NCI-H2227 (cell line): Measurements from ENCODE around the gene ISLR.

Source experiments
- DNase-seq: peaks from one replicate; lab custom pipeline; 2025; ENCODE audit not compliant: unreplicated experiment; lab: John Stamatoyannopoulos, UW

ISLR gene, protein sequence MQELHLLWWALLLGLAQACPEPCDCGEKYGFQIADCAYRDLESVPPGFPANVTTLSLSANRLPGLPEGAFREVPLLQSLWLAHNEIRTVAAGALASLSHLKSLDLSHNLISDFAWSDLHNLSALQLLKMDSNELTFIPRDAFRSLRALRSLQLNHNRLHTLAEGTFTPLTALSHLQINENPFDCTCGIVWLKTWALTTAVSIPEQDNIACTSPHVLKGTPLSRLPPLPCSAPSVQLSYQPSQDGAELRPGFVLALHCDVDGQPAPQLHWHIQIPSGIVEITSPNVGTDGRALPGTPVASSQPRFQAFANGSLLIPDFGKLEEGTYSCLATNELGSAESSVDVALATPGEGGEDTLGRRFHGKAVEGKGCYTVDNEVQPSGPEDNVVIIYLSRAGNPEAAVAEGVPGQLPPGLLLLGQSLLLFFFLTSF

DNA sequence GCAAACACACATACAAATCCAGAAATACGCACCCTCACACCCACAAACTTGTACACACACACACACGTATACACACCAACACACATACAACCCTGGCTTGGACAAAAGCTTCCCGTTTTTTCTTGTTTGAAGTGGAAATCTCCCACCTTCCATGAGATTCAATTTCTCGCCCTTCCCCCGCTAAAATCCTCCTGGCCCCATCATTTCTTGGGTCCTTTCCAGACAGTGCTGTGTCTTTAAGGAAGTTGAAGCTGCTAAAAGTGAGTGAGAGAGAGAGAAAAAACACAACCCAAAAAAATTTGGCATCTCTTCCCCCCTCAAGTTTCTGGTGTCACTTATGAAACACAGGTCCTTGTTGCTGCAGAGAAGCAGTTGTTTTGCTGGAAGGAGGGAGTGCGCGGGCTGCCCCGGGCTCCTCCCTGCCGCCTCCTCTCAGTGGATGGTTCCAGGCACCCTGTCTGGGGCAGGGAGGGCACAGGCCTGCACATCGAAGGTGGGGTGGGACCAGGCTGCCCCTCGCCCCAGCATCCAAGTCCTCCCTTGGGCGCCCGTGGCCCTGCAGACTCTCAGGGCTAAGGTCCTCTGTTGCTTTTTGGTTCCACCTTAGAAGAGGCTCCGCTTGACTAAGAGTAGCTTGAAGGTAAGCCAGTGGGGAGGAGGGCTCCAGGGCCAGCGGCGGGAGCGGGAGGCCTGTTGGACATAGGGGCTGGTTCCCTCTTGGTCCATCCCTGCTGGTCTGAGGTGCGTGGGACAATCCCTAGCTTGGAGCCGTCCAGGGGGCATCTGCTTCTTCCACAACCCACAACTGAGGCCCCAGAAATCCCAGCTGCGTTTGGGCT lies at the start of gene ISLR:
Gene ISLR (plus strand): TSS at position 331 of the 839 bp plus-strand sequence. CDS start 1,149 bp downstream, outside the sequence.
- no peak for DNase-seq

DNA sequence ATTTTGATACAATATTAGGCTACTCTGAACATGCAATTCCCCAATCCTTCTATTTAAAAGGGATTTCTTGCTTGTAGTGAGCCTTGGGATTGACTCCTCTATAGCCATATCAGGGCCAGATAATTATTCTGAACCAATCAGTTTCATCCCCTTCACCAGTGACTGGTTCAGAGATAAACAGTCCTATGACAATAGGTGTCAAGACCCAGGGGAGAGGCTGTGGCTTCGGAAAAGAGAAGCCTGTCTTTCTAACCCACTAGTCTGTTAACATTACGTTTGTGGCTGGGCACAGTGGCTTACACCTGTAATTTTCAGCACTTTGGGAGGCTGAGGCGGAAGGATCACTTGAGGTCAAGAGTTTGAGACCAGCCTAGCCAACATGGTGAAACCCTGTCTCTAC lies 49.3 kb upstream of the ISLR start:
- no peak for DNase-seq

DNA sequence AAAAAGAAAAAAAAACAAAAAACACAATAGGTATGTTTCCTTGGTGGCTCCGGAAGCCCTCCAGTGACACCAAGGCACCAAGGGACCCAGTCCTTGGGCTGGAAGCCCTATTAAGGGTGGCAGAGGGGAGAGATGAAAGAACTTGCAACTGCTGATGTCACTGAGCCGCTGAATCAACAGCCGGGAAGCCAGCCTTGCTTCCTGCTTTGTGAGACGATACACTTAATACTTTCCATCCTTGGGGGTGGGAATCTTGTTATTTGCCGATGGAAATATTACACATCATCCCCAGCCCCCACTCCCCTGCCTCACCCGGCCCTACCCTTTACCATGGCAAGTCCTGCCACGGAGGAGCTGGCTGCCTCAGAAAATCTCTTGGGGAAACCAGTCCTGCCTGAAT lies 48.8 kb upstream of the ISLR start:
- no peak for DNase-seq

DNA sequence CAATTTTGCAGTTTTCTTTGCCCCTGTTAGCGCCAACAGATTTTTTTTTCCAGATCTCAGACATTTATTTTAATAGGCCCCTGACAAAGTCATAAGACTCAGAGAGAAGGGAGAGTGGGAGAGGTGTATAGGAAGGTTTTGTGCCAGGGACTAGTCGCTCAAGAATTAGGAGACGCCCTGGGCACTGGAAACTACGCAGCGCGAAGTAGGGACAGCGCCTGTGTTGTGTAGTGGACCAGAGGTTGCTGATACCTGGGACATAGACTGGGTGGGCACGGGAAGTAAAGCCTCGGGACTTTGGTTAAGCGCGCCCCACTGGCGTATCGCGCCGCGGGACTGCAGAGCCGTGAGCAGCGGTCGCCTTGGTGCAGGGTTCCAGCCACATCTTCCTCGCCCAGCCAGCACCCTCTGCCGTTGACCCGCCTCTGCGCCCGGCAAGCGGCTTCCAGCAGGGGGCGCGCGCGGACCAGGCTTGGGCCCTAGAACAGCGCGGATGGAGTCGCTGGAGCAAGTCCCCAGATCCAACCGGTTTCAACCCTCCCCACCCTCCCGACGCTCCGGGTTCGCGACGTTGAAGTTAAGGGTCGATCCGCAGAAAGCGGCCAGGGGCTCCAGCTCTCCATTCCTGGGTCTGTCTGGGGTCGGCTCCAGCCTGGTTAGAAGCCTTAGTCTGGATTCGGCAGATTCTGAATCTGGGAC lies 46.1 kb upstream of the ISLR start:
- peak; percentile 93 for DNase-seq

DNA sequence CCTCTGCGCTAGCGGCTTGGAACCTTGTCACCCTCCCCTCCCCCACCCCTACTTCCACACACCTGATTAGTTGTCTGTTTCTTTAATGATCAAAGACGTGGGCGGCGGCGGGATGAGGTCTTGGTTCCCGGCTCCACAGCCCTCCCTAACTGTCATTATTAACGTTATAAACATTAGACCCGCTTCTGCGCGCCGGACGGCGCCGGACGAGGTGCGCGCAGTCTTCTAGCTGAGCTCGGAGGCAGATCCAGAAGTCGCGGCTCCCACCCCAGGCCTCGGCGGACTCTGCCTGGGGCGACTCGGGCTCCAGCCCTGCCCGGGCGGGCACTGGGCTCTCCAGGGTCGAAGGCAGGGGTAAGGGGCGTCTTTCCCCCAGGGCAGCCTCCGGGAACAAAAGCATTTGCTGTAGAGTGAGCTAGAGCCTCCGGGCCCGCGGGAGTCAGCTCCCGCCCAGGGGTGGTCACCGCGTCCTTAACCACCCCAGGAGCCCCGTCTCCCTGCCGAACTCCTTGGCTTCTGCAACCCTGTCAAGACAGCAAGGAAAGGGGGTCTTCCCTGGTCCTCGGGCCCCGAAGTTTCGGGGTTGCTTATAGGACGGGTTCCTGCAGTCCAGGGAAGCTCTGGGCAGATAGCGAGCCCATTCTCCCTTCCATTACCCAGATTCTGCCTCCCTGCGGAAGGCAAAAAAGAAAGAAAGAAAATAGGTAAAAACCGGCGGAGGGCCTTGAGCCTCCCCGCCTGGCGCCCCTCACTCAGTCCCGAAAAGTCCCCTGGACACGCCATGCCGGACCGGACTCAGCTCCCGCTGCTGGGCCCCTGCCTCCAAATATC lies 45.3 kb upstream of the ISLR start:
- peak; percentile 67 for DNase-seq

DNA sequence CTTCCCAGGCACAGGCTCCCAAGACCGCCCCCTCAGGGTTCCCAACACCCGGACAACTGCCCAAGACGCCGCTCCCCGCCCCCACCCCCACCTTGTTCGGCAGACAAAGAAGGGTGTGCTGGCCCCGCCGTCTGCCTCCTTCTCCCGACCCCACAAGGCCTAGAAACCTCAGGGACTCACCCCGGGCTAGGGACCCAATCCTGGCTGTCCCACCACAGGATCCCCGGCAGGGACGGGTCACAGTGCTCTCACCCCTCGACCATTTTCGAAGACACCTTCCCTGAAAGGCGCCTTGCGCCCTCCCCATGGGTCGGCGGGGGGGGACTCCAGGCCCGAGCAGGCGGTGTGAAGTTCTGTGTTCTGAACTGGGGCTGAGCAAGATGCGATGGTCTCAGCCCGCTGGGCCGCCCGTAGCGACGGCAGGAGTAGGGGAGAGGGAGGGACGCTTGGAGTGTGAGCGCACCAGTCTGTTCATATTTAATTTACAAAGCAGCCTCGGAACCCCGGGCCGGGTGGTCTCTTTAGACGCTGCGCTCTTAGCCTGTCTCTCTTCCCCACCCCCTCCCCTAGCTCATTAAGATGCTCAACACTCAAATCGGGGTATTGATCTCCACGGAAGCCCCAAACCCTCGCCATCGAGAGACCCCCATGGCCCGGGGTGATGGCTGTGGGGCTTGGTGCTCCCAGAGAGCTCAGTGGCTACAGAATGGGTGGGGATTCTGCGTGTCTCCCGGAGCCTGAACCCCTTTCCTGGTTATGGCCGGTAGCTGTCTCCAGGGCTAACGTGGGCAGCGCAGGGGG lies 44.5 kb upstream of the ISLR start:
- DNase-seq: peak; percentile 46

DNA sequence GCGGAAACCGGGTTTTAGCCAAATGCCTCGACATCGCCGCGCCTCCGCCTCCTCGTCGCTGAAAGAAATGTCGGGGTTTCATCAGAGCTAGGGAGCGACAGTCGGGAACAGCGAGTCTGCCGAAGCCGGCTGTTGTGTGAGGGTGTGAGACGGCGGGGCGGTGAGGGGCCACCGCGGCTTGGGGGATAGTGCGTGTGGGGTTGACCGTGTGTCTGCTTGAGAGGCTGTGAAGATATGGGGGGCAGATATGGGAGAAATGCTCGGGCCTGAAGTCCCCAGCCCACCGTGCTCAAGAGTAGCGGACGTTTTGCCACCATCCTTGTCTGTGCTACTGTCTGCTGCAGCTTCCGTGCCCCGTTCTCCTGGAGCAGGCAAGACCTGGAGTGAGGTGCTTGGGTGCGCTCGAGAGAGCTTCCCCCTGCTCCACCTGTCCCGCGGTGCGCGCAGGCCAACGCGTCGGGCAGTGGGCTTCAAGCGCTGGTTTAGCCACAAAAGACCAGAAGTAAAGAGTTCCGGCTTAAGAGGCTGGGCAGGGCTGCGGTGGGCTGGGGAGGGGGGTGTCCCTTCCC lies 43.8 kb upstream of the ISLR start:
- DNase-seq: peak; percentile 46

DNA sequence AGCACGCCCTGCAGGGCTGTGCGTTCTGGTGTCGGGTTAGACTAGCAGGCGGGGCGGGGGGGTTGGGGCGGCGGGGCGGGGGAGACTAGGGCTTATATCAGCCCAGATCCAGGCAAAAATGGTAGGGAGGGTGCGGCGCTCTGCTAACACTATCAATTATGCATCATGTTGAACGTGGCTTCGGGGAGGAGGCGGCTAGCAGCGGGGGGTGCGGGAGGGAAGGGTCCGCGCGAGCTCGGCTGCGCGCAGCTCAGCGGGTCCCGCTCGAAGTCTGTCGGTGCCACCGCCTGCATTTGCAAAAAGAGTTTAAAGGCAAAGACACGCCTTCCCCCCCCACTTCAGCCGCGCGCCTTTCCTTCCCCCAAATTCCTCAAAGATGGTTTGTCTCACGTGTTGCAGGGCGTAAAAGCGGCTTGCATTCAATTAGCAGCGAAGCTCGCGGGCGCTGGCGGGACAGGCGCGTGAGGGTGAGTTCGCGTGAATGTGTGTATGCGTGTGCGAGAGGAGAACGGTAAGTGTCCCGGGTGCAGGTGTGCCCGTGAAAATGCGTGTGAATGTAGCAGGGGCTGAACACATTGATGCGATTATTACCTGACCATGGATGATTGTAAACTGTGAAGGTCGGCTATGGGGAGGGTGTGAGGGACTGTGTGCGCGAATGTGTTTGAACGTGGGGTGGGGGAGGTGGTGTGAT lies 43.2 kb upstream of the ISLR start, which contains the start of gene ISLR2:
Gene ISLR2 (plus strand): TSS at position 432 of the 694 bp plus-strand sequence. CDS start 2,169 bp downstream, outside the sequence.
- DNase-seq: peak; percentile 91

DNA sequence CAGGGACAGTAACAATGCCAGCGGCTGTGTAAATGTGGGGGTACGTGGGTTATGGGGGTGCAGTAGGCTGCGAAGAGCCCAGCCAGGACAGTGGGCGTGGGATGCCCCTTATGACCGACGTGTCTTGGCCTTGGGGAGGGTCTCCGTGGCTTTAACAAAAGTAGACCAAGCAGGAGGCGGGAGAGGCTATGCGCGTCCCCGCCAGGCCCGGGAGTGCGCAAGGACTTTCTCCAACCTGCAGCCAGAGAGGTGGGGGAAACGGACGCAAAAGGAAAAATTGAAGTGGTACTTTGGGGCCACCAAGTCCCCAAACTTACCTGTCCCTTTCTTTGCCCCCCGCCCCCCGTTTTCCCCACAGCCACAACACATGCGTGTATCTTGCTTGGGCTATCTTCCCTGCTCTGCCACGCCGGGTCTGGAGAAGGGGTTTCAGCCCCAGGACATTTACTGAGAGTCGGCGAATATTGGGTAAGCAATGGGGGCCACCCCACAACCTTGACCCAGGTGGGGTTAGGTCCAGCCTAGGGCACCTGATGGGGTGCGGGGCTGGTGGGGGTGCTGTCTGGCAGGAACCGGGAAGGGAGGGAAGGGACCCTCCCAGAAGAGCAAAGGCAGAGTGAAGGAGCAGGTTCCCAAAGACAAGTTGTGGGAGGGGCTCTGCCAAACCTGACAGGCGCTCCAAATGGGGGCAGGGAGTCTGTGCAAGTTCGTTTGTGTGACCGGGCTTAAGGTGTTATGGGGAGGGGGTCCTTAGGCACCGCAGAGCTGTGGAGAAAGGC lies 42.5 kb upstream of the ISLR start:
- no peak for DNase-seq

DNA sequence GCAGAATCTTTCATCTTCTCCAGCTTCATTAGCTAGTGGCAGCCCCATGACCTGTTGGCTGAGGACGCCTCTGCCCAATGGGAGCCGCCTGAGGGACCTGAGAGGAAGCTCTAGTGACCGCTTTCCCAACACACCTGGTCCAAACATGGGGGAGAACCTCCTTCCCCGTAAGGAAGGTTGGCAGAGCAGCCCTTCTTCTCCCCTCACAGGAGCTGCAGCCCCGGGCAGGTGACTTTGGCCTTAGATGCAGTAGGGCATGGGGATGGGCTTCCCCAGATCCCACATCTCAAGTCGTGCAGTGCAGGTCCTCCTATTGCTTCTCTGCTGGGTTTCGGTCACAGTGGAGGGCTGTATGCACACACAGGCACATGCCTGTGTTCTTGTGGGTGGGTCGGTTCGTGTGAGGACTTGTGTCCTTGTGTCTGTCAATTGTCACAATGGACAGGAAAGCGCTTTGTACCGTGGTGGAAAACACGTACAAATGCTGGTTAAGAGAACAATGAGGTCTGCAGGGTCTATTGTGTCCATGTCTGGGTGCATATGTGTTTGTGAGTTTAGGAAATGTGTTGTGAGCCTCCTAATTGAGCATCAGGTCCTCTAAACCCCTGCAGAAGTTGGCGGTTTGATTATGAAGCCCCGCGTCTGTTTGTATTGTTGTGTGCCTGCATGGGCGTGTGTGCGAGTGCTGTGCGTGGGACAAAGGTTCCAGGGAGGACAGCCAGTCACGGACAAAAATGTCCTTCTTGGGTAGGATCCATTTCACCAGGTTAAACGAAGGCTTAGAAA lies 41.7 kb upstream of the ISLR start:
- no peak for DNase-seq

DNA sequence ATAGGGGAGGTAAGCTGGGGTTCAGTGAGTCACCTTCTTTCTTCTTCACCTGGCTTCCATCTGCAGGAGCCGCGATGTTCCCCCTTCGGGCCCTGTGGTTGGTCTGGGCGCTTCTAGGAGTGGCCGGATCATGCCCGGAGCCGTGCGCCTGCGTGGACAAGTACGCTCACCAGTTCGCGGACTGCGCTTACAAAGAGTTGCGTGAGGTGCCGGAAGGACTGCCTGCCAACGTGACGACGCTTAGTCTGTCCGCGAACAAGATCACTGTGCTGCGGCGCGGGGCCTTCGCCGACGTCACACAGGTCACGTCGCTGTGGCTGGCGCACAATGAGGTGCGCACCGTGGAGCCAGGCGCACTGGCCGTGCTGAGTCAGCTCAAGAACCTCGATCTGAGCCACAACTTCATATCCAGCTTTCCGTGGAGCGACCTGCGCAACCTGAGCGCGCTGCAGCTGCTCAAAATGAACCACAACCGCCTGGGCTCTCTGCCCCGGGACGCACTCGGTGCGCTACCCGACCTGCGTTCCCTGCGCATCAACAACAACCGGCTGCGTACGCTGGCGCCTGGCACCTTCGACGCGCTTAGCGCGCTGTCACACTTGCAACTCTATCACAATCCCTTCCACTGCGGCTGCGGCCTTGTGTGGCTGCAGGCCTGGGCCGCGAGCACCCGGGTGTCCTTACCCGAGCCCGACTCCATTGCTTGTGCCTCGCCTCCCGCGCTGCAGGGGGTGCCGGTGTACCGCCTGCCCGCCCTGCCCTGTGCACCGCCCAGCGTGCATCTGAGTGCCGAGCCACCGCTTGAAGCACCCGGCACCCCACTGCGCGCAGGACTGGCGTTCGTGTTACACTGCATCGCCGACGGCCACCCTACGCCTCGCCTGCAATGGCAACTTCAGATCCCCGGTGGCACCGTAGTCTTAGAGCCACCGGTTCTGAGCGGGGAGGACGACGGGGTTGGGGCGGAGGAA lies 40.5 kb upstream of the ISLR start:
- DNase-seq: no peak

DNA sequence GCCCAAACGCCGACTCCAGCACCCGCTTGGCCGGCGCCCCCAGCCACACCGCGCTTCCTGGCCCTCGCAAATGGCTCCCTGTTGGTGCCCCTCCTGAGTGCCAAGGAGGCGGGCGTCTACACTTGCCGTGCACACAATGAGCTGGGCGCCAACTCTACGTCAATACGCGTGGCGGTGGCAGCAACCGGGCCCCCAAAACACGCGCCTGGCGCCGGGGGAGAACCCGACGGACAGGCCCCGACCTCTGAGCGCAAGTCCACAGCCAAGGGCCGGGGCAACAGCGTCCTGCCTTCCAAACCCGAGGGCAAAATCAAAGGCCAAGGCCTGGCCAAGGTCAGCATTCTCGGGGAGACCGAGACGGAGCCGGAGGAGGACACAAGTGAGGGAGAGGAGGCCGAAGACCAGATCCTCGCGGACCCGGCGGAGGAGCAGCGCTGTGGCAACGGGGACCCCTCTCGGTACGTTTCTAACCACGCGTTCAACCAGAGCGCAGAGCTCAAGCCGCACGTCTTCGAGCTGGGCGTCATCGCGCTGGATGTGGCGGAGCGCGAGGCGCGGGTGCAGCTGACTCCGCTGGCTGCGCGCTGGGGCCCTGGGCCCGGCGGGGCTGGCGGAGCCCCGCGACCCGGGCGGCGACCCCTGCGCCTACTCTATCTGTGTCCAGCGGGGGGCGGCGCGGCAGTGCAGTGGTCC lies 39.7 kb upstream of the ISLR start:
- no peak for DNase-seq

DNA sequence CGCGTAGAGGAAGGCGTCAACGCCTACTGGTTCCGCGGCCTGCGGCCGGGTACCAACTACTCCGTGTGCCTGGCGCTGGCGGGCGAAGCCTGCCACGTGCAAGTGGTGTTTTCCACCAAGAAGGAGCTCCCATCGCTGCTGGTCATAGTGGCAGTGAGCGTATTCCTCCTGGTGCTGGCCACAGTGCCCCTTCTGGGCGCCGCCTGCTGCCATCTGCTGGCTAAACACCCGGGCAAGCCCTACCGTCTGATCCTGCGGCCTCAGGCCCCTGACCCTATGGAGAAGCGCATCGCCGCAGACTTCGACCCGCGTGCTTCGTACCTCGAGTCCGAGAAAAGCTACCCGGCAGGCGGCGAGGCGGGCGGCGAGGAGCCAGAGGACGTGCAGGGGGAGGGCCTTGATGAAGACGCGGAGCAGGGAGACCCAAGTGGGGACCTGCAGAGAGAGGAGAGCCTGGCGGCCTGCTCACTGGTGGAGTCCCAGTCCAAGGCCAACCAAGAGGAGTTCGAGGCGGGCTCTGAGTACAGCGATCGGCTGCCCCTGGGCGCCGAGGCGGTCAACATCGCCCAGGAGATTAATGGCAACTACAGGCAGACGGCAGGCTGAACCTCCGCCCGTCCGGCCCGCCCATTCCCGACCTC lies 39.0 kb upstream of the ISLR start:
- DNase-seq: no peak

DNA sequence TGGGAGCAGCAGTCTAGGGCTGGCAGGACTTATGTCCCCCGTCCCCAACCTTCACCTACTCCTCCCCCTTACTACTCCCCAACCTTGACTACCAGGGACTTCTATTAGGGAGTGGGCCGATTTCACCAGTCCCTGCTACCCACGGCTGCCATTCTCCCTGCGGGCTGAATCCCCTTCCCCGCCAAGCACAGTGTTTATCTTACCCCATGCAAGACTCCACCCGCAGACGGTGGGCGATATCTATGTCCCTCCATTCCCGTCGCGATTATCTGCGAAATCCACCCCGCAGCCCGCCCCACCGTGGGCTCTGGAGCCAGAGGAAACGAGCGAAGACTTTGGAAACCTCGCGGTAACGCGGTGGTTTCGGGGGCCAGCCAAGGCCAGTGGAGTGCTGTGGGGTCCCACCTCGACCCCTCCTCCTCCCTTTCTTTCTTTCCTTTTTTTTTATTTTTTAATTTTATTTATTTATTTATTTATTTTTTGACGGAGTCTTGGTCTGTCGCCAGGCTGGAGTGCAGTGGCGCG lies 38.4 kb upstream of the ISLR start:
- DNase-seq: no peak

DNA sequence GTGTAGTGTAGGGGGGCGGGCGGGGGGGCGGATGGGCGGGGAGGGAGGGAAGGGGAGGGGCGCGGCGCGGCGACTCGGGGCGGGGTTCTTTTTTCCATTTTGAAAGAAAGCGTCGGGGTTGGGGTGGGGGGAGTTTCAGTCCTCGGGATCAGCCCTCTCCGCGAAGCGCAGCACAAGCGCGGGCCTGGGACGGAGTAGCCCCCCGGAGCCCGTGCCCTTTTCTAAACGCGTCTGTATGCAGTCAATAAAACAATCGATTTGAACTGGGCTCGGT lies 37.0 kb upstream of the ISLR start:
- no peak for DNase-seq
